Posterior cingulate gyrus (tissue), 11 donors: Measurements from ENCODE around the gene RDH13.
"Not testable (repeated sequence)": the region's sequence is repeated elsewhere in the genome, so short reads cannot be mapped to it uniquely, and the experiment has no call there.

Source experiments
- DNase-seq, 10 donors: peaks; one replicate each; pipeline versions ENCODE4 v3.0.0 to v3.0.0-alpha.2; 2020 to 2021; ENCODE audit warnings: mixed read lengths in 3 of 10
- intact Hi-C: fragments of 100-400 bp; cut with DNase I; formaldehyde crosslinking; loops from one replicate; pipeline ENCODE4 v1.15.1; 2023

Gene RDH13

DNA sequence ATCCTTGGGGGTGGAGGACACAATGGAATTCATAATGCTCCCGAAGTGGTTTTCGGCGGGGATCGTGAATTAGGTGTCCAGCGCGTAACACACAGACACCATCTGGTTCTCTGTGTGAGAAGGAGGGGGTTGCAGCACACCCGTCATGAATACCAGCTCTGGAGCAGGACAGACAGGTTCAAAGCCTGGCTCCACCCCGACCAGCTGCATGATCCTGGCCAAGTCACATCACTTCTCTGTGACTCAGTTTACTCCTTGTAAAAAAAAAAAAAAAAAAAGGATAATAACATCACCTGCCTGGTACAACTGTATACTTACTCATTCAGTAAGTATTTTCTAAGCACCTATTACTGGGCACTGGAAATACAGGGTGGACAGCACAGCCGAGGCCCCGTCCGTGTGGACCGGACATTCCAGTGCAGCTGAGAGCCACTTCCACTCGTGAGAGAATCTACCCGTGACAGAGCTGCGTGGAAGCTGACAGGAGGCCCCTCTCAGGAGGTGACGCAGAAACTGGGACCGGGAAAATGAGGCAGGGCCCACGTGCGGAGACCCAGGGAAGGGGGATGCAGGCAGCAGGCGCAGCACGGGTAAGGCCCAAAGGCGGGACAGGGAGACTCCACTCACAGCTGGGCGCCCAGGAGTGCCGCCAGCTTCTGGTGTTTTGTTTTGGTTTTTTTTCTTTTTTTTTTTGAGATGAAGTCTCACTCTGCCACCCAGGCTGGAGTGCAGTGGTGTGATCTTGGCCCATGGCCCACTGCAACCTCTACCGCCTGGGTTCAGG, 12.0 kb downstream of the RDH13 start:
- peak in 2 of 10 donors; percentile 56 to 85 for DNase-seq
- intact Hi-C loops = no loop called here

DNA sequence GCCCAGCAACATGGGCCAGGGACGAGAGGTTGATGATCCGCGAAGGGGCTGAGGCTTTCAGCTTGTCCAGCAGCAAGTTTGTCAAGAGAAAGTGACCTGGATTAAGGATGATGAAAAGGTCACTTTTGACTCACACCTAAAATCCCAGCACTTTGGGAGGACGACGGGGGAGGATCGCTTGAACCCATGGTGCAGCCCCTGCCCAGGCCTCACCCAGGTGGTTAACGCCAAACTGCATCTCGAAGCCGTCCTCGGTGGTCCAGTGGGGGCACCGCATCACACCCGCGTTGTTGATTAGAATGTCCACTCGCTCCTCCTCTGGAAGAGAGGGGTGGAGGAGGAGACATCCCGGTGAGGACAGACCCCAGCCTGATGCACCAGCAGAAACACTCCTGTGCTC, 14.5 kb downstream of the RDH13 start:
- intact Hi-C loops = no loop called here
- DNase-seq = peak in 2 of 10 donors; percentile 59 to 66

DNA sequence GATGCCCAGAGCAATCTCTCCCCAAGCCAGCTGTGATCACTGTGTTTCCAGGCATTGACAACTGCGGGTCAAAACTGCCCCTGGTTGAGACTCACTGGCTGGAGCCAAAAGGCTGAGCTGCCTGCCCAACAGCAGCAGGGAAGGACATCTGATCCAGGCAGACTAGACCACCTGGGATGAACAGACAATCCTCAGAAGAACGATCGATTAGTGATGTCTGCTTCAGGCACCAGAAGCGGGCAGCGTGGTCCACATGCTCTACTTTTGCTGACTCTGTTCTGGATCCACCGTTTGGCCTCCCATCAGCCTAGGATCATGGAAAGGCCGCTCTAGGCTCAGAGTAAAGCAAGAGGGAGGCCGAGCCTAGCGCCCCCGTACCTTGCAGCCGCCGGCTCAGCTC, 15.0 kb downstream of the RDH13 start:
- peak in 1 of 10 donors; percentile 45 for DNase-seq
- intact Hi-C loops = no loop called here

DNA sequence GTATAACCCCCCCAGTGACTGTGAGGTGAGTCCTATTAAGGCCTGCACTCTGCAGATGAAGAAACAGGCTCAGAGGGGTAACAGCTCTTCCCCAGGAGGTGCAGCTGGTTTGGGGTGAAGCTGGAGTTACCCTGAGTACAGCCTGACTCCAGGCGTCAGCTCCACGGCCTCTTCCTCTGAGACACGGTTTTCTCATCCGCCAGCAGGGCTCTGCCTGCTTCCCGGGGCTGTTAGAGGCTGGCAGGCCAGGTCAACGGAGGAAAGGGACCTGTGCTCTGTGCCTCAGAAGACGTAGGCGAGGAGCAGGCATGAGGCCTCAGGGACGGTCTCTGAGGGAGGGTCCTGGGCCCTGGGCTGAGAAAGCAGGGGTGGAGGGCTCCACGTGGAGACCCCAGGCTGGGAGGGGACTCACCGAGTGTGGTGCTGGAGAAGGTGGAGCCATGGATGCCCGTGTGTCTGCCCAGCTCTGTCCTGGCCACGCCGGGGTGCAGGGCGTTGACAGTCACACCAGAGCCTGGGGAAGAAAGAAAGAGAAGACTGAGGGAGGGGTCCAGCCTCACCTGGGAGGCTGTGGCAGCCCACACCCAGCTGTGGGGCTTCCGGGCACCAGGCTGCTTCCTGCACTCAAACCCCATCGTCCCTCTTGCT, 15.8 kb downstream of the RDH13 start:
- intact Hi-C loops = no loop called here
- DNase-seq = peak in 2 of 10 donors; percentile 27 to 44

DNA sequence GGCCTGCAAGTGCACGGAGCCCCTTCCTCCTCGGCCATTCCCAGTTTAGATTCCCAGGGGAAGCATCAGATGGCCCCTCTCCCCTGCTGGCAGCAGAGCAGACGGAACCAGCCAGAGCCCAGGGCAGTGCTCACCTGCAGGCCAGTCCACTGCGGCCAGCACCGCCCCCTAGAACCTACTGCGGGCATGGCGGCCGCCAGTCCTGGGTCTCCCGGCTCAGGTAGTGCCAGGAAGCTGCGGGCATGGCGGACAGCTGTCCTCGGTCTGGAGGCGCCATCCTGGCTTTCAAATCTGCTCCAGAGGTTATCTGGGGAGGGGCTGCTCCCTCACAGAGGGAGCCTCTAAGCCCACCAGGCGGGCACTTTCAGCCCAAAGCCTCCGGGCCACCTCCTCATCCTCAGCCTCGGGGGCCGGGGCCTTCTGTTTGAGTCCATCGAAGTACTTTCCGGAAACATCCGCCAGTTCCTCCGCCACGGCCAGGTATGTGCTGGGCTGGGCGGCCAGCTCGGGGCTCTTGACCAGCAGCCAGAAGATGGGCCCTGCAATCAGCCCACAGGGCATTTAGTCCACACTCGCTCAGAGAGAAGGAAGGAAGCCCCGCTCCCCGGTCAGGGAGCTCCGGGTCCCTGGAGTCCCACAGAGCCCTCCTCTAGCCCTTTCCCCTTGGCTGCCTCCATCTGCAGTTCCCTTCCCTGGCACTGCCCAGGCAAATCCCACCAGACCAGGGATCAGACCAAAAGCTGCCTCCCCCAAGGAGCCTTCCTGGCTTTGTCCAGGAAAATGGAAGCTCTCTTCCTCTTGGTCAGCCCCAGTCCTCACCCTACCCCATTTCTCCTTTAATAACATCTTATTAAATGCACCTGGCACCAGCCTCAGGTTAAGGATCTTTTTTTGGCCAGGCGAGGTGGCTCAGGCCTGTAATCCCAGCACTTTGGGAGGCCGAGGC, 17.9 kb downstream of the RDH13 start:
- intact Hi-C loops = no loop called here
- DNase-seq = peak in 2 of 10 donors; percentile 62 to 84

DNA sequence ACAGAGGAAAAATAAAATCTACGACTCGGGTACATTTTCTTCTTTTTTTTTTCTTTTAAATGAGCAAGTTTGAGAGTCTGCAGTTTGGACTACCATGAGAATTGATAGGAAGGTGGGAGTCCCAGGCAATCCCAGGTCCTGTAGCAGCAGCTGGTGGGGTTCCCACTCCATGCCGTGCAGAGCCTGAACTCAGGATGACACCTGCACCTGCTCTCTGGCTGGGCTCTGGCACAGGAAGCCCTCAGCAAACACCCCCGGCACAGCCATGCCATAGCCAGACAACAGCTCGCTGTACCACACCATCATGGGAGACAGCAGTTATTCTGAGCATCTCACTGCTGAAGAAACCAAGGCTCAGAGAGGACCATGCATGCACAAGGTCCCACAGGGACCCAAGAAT, 18.7 kb downstream of the RDH13 start:
- DNase-seq = peak in 3 of 10 donors; percentile 8 to 62 (median 50)

DNA sequence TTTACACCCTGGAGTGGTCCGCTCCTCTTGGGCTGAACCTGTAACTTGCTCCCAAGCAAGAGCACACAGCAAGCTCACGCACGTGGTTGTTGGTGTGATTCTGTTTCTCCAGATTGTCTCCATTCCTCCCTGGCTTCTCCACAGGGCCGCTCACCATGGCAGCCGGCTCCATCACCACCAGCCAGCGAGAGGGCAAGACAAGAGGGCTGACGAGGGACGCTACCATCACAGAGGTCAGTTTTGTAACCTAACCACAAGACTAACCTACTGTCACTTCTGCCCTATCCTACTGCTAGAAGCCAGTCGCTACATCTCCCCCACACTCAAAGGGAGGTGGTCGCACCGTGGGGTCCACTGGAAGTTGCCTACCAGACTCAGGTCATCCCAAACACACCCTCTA, 20.3 kb downstream of the RDH13 start:
- peak in 3 of 10 donors; percentile 6 to 43 (median 27) for DNase-seq
- intact Hi-C loops = no loop called here

More for the DNA sequence above, 18.7 kb downstream of the RDH13 start:
- intact Hi-C loops = no loop called here

DNA sequence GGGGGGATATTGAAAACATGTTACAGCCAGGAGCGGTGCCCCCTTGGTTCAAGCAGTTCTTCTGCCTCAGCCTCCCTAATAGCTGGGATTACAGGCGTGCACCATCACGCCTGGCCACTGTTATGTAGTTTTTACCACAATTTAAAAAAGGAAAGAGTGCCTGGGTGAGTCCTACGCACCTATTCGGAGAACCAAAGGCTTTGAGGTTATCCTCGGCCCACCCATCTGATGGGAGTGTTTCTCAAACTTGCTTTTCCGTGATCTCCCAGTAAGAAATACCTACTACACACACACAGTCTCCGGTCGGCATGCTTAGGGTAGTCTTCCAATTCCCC, 20.6 kb downstream of the RDH13 start:
- intact Hi-C loops = no loop called here
- DNase-seq = peak in 1 of 10 donors; percentile 35

DNA sequence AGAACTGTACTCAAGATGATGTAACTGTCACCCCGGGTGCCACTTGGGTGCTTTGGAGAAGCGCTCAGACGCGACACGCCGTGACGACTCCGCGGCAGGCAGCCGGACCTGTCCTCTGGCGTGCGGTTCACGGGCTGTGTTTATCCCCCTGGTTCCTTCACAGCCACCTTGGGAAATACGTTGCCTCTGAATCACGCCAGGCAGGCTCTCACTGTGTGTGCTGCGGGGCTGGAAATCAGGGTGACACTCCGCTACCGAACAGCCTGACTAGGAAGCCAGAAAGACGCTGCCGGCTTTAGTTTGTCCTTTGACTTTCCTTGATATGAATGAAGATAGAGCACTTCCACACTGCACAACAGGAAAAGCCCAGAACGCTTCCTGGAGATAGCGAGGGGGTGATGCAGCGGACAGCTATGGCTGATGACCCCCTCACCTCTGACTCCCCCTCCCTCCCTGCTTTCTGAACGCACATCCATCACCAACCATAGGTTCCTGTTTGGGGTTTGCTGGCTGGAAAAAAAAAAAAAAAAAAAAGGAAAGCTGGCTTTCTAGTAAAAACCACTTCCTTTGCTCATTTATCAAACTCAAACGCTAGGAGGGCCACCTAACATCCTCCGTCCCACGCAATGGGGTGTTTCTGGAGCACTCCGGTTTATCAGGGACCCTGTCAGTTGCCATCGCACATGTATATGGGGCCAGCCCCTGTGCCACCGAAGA, 21.2 kb downstream of the RDH13 start:
- intact Hi-C loops = no loop called here
- peak in 3 of 10 donors; percentile 46 to 84 (median 68) for DNase-seq

DNA sequence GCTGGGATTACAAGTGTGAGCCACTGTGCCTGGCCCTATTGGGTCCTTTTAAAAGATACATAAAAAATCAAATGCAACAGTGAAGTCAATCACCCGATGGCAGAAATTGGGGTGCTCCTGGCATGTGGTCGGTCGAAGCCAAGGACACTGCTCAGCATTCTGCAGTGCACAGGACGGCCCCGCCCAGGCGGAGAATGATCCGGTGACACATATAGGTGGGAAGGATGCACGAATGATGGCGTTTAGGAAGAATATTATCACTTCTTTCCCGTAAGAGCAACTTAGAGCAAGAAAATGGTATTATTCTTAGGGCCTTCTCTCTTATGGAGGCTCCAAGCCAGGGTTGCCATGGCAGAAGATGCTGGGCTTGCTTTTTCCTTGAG, 21.7 kb downstream of the RDH13 start:
- intact Hi-C loops = no loop called here
- peak in 3 of 10 donors; percentile 33 to 50 (median 34) for DNase-seq

DNA sequence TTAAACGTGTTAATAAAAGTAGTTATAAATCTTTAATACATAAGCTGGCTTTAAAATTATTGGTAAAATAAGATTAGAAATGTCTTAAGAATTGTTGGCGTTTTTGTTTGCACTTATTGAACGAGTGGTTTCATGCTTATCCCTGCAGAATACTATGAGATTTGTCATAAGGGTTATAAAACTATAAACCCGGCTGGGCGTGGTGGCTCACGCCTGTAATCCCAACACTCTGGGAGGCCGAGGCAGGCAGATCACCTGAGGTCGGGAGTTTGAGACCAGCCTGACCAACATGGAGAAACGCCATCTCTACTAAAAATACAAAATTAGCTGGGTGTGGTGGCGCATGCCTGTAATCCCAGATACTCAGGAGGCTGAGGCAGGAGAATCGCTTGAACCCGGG, 22.3 kb downstream of the RDH13 start:
- intact Hi-C loops = not testable (repeated sequence)

DNA sequence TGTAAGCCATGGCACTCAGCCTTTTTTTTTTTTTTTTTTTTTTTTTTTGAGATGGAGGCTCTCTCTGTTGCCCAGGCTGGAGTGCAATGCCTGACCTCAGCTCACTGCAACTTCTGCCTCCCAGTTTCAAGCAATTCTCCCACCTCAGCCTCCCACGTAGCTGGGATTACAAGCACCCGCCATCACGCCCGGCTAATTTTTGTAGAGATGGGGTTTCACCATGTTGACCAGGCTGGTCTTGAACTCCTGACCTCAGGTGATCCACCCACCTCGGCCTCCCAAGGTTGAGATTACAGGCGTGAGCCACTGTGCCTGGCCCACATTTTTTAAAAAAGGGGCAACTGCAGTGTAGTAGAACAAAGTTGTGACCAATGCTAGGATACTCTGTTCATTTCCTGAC, 25.3 kb downstream of the RDH13 start:
- DNase-seq = peak in 3 of 10 donors; percentile 8 to 27 (median 22)
- intact Hi-C loops = not testable (repeated sequence)

More for the DNA sequence above, 22.3 kb downstream of the RDH13 start:
- DNase-seq = peak in 2 of 10 donors; percentile 8 to 17

DNA sequence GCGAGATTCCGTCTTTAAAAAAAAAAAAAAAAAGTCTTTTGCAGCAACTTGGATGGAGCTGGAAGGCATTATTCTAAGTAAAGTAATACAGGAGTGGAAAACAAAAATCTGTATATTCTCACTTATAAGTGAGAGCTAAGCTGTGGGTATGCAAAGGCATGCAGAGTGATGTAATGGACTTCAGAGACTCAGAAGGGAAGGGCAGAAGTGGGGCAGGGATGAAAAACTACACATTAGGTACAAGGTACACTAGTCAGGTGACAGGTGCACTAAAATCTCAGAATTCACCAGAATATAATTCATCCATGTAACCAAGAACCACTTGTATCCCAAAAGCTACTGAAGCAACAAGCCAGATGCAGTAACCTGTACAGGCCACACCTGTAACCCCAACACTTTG, 26.9 kb downstream of the RDH13 start:
- intact Hi-C loops = no loop called here

DNA sequence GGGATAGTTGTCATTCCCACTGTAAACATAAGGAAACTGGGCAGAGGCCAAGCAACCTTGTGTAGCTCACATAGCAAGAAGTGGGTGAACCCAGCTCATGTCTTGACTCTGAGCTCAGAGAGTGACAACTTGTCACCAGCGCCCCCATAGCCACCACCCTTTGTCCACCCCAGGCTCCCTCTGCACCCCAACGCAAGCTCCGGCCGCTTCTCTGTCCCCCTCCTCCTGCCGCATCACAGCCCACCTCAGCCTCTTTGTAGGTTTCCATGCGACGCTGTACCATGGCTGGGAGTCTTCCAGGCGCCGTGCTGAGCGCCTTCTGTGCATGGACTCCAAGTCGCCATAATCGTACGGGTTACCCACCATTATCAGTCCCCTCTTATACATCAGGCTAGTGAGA, 28.2 kb downstream of the RDH13 start:
- peak in 3 of 10 donors; percentile 19 to 38 (median 24) for DNase-seq
- intact Hi-C loops = no loop called here

More for the DNA sequence above, 26.9 kb downstream of the RDH13 start:
- no peak for DNase-seq

DNA sequence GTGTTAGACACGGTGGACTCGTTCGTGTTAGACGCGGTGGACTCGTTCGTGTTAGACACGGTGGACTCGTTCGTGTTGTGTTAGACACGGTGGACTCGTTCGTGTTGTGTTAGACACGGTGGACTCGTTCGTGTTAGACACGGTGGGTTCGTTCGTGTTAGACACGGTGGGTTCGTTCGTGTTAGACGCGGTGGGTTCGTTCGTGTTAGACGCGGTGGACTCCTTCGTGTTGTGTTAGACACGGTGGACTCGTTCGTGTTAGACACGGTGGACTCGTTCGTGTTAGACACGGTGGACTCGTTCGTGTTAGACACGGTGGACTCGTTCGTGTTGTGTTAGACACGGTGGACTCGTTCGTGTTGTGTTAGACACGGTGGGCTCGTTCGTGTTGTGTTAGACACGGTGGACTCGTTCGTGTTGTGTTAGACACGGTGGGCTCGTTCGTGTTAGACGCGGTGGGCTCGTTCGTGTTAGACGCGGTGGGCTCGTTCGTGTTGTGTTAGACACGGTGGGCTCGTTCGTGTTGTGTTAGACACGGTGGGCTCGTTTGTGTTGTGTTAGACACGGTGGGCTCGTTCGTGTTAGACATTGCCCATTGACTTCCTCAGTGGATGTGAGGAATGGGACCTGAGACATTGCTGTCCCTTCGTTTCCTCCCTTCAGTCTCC, 29.8 kb downstream of the RDH13 start:
- intact Hi-C loops = not testable (repeated sequence)
- peak in 2 of 10 donors; percentile 43 to 83 for DNase-seq

DNA sequence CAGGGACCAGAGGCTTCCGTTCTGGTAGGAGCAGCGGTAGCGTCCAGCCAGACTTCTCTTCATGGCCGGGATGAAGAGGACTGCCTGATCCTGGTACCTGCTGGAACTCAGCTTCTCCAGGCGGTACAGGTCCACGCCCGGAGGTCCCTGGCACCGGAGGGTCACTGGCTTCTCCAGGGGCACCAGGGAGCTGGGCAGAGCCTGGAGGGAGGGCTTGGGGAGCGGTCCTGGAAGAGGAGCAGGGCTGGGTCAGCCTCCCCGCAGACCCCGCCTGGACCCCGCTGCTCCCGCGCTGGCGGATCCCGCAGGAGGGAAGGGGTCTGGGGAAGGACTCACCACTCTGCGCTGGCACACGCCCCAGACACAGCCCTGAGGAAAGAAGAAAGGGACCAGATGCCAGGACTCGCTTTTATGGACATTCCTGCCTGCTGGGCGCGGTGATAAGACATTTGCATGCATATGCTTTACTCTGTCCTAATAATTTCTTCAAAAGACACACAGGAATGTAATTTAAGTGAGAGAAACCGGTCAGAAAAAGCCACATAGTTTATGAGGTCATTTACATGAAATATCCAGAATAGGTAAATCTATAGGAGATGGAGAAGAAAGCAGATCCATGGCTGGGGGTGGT, 30.7 kb downstream of the RDH13 start:
- intact Hi-C loops = no loop called here

DNA sequence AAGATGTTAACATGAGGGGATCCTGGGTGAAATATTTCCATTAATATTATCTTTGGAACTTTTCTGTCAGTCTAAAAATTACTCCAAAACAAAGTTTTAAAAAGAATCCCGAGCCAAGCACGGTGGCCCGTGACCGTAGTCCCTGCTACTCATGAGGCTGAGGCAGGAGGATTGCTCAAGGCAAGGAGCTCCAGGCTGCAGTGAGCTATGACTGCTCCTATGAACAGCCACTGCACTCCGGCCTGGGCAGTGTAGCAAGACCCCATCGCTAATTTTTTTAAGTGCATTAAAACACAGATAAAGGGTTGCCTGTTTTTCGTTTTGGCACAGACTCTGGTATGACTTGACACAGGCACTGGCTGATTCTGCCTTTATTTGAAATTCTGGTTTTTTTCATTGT, 31.8 kb downstream of the RDH13 start:
- peak in 3 of 10 donors; percentile 31 to 58 (median 33) for DNase-seq
- intact Hi-C loops = no loop called here

More for the DNA sequence above, 30.7 kb downstream of the RDH13 start:
- DNase-seq = peak in 2 of 10 donors; percentile 47 to 61

DNA sequence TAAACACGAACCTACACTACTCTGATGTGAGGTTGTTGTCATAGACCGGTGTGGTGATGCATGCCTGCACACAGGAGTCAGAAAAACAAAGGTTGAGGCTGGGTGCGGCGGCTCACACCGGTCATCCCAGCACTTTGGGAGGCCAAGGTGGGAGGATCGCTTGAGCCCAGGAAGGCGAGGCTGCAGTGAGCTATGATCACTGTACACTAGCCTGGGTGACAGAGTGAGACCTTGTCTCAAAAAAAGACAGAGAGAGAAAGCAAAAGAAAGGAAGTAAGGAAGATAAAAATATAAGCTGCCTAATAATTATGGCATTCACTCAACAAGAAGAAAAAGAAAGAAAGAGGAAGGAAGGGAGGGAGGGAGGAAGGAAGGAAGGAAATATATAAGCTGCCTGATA, 34.2 kb downstream of the RDH13 start:
- DNase-seq = peak in 2 of 10 donors; percentile 8 to 40
- intact Hi-C loops = no loop called here
